ENCODE data around the gene CERK. TPM values are rescaled to one million over a fixed set of nuclear protein-coding genes. Genes with fewer than 3 reads are reported as not detected.

Gene CERK
- polyA plus RNA-seq, 1 donor from 2014 or later = 57.4 TPM

GRCh38 chr22:46744581-46744980 is 6.5 kb upstream of the CERK start:
- Histone ChIP-seq H3K79me2 (replicated peaks; ENCODE audit: insufficient read depth, low read length) (no peaks in the 10 kb centered on the region), H3K27ac (ENCODE audit: low read length) (no peak overlapping the region), H3K36me3 (ENCODE audit: insufficient read depth, low read length) (no peaks in the 10 kb centered on the region), H3K9ac (ENCODE audit: low read length) (no peak overlapping the region), H3F3A (ENCODE audit: insufficient read depth, low read length, poor library complexity, severe bottlenecking) (no peaks in the 10 kb centered on the region), H3K4me3 (ENCODE audit: low read length) (no peak overlapping the region), H3K27me3 (ENCODE audit: insufficient read depth, low read depth, low read length) (no peaks in the 10 kb centered on the region), H3K4me2 (ENCODE audit: low read length) (no peak overlapping the region), H4K20me1 (ENCODE audit: insufficient read depth) (no peaks in the 10 kb centered on the region), H3K9me2 (ENCODE audit: insufficient read depth, low read length) (no peaks in the 10 kb centered on the region), H2AFZ (ENCODE audit: low read depth, low read length) (no peak overlapping the region), H3K9me3 (ENCODE audit: low read length) (no peaks in the 10 kb centered on the region)
- no peak for TF ChIP-seq MXI1 (conservative IDR thresholded peaks at IDR 0.05; ENCODE audit: poor library complexity, severe bottlenecking)
- TF ChIP-seq EZH2 (IDR thresholded peaks at IDR 0.05; ENCODE audit: borderline replicate concordance, insufficient read depth, low read length, poor library complexity, severe bottlenecking) = no peak
- no peak for TF ChIP-seq EP300 (conservative IDR thresholded peaks at IDR 0.05; ENCODE audit: poor library complexity, severe bottlenecking)
- TF ChIP-seq RAD21 (conservative IDR thresholded peaks at IDR 0.05) = no peak
- TF ChIP-seq POLR2AphosphoS5 (IDR thresholded peaks at IDR 0.05) = no peak
- no peak for TF ChIP-seq TAF1 (IDR thresholded peaks at IDR 0.05; ENCODE audit: low read depth)
- TF ChIP-seq CTCF (IDR thresholded peaks at IDR 0.05; ENCODE audit: poor library complexity, severe bottlenecking) = no peak
- no peak for TF ChIP-seq SMC3 (conservative IDR thresholded peaks at IDR 0.05; ENCODE audit: poor library complexity)
- TF ChIP-seq REST (IDR thresholded peaks at IDR 0.05; ENCODE audit: borderline replicate concordance) = no peak

GRCh38 chr22:46742576-46743221 is 4.6 kb upstream of the CERK start:
- H3K79me2 ChIP-seq (replicated peaks; ENCODE audit: insufficient read depth, low read length) = no peaks in the 10 kb centered on the region
- no peak overlapping the region for H2AFZ ChIP-seq (ENCODE audit: low read depth, low read length)
- H3K9me3 ChIP-seq (ENCODE audit: low read length) = no peaks in the 10 kb centered on the region
- H3K9ac ChIP-seq (ENCODE audit: low read length) = no peak overlapping the region
- no peak overlapping the region for H3K27ac ChIP-seq (ENCODE audit: low read length)
- no peaks in the 10 kb centered on the region for H3K27me3 ChIP-seq (ENCODE audit: insufficient read depth, low read depth, low read length)
- H3K36me3 ChIP-seq (ENCODE audit: insufficient read depth, low read length) = no peaks in the 10 kb centered on the region
- no peak overlapping the region for H3K4me2 ChIP-seq (ENCODE audit: low read length)
- H4K20me1 ChIP-seq (ENCODE audit: insufficient read depth) = no peaks in the 10 kb centered on the region
- H3K4me3 ChIP-seq (ENCODE audit: low read length) = no peak overlapping the region
- TF ChIP-seq CTCF (IDR thresholded peaks at IDR 0.05; ENCODE audit: poor library complexity, severe bottlenecking) (no peak), EP300 (conservative IDR thresholded peaks at IDR 0.05; ENCODE audit: poor library complexity, severe bottlenecking) (no peak), EZH2 (IDR thresholded peaks at IDR 0.05; ENCODE audit: borderline replicate concordance, insufficient read depth, low read length, poor library complexity, severe bottlenecking) (no peak), TAF1 (IDR thresholded peaks at IDR 0.05; ENCODE audit: low read depth) (no peak), REST (IDR thresholded peaks at IDR 0.05; ENCODE audit: borderline replicate concordance) (no peak), RAD21 (conservative IDR thresholded peaks at IDR 0.05) (no peak), POLR2AphosphoS5 (IDR thresholded peaks at IDR 0.05) (no peak), SMC3 (conservative IDR thresholded peaks at IDR 0.05; ENCODE audit: poor library complexity) (no peak), MXI1 (conservative IDR thresholded peaks at IDR 0.05; ENCODE audit: poor library complexity, severe bottlenecking) (no peak)
- H3K9me2 ChIP-seq (ENCODE audit: insufficient read depth, low read length) = no peaks in the 10 kb centered on the region
- no peaks in the 10 kb centered on the region for H3F3A ChIP-seq (ENCODE audit: insufficient read depth, low read length, poor library complexity, severe bottlenecking)
